ENCODE measurements around the gene NKTR.

DNA sequence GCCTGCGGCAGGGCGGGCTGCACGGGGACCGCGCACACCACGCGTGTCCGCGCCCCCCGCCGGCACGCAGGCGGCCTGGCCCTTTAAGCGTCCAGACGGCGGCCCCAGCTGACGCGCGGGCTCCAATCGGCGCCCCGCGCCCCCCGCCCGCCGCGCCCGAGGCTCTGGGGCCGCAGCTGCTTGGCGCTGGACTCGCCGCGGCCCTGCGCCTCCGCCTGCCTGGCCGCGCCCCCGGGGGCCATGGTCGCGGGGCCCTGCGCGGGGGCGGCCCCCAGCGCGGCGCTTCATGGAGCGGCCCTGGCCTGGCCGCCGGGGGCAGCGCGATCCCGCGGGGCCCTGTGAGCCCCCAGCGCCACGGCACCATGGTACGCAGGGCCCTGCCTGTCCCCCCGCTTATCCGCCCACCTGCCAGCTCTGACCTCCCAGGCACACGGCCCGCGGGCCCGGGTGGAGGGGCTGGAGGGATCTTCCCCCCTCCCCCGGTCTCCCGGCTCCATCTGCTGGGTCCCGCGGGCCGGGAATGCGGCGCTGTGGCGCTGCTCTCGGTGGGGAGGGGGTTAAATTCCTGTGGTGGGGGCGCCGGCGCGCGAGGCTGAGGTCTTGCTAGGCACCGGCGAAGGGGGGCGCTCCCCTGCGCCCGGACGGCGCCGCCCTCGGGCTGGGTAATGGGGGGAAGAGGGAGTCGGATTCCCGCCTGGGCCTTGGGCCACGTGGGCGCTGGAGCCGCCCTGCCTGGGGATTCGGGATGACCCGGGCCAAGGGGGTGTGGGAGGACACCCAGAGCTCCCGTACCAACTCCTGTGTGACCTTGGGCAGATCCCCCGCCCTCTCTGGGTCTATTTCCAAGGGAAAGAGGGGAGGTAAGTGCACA is 54.1 kb downstream of the NKTR start:
- no peak for TF ChIP-seq POLR2A (IDR thresholded peaks at IDR 0.05; ENCODE audit: low read length)
- no peak for TF ChIP-seq GATA1 (IDR thresholded peaks at IDR 0.05; ENCODE audit: low read depth, low read length)

Data from erythroblast (primary cell).